HG03135 (cell line): ENCODE data around the gene CLCN2.
A peak's percentile ranks its signal among the peaks of the same experiment; 100 is the strongest.

Source experiments
- ATAC-seq: cut with Tn5 transposase; IDR thresholded peaks from one replicate; pipeline ENCODE4 v1.9.1; 2021; ENCODE audit warnings: mild to moderate bottlenecking, moderate library complexity; ENCODE audit not compliant: unreplicated experiment

Gene CLCN2

DNA sequence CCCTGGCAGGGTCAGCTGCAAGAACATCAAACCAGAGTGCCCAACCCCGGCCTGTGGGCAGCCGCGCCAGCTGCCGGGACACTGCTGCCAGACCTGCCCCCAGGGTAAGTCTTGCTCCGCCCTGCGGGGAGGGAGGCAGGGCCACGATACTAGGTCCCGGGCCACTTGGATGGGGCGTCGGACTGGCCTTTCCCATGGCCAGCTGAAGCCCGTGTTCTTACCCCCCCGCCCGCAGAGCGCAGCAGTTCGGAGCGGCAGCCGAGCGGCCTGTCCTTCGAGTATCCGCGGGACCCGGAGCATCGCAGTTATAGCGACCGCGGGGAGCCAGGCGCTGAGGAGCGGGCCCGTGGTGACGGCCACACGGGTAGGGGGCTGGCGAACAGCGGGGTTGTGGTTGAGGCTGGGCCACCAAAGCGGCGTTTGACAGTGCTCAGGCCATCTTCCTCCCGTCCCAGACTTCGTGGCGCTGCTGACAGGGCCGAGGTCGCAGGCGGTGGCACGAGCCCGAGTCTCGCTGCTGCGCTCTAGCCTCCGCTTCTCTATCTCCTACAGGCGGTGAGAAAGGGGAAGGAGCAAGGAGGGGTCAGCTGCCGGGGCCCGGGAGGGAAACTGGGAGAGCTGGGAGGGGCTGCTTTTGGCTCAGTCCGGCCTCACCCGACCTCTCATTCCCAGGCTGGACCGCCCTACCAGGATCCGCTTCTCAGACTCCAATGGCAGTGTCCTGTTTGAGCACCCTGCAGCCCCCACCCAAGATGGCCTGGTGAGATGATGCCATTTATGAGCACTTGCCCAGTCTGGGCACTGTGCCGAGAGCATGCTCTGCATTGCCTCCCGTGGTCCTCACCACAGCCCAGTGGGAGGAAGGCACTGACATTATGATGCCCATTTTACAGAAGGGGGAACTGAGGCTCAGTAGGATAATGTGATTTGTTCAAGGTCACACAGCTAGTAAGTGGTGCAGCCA, 20.1 kb upstream of the CLCN2 start:
- ATAC-seq = no peak

DNA sequence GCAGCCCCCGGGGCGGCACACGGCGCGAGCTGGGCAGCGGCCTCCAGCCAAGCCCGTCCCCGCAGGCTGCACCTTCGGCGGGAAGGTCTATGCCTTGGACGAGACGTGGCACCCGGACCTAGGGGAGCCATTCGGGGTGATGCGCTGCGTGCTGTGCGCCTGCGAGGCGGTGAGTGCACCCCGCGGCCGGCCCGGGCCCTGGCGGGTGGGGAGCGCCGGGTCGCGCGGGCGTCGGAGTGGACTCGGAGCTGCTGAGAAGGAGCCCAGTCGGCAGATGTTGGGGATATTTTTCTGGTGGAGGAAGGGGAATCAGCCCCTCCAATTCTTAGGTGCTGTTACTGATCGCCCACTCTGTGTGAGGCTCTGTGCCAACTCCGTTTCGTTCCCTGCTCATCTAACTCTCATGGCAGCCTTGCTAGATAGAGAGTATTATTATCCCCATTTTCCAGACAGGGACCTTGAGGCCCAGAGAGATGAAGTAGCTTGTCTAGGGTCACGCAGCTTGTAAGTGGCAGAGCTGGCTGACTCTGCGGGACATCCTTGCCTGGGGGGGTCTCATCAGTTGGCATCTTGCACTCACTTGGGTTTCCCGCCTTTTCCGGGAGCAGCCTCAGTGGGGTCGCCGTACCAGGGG, 19.3 kb upstream of the CLCN2 start:
- ATAC-seq = no peak

DNA sequence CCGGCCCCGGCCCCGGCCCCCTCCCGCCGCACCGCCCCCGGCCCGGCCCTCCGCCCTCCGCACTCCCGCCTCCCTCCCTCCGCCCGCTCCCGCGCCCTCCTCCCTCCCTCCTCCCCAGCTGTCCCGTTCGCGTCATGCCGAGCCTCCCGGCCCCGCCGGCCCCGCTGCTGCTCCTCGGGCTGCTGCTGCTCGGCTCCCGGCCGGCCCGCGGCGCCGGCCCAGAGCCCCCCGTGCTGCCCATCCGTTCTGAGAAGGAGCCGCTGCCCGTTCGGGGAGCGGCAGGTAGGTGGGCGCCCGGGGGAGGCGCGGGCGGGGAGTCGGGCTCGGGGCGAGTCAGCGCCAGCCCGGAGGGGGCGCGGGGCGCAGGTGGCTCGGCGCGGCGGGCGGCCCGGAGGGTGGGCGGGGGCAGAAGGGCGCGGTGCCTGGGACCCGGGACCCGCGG, 18.8 kb upstream of the CLCN2 start:
- ATAC-seq = no peak

DNA sequence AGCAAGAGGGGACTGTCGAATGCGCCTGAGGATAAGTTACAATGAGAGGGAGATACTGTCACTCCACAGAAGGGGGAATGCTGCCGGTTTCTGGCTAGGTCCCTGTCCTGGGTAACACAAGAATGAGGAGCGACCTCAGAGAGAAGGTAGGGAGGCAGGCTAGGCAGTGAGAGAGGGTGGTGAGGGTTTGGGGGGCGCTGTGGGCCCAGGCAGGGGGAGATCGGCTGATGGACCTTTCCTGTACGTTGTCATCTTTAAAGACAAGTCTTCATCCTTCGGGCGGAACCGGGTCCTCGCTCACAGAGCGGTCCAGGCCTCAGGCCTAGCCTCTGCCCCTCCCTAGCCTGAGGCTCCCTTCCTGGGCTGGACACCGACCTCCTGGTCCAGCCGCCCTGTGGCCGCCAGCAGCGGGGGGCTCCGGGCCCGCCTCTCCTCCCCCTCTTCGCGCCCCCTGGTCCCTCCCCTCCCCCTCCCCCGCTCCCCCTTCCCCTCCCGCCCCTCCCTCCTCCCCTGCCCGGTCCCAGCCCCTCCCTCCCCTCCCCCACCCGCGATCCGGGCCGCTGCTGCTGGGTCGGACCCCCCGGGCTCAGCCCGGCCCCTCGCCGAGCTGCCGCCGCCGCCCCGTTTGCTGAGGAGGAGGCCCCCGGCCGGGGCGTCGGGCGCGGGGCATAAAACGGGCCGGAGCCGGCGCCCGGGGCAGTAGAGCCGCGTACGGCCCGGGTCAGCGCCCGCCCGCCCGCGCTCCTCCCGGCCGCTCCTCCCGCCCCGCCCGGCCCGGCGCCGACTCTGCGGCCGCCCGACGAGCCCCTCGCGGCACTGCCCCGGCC, 18.2 kb upstream of the CLCN2 start, which contains the start of gene CHRD:
CHRD (plus strand) TSS at position 697 of the 827 bp plus-strand sequence. CDS start 265 bp downstream, outside the sequence.
- ATAC-seq = no peak

DNA sequence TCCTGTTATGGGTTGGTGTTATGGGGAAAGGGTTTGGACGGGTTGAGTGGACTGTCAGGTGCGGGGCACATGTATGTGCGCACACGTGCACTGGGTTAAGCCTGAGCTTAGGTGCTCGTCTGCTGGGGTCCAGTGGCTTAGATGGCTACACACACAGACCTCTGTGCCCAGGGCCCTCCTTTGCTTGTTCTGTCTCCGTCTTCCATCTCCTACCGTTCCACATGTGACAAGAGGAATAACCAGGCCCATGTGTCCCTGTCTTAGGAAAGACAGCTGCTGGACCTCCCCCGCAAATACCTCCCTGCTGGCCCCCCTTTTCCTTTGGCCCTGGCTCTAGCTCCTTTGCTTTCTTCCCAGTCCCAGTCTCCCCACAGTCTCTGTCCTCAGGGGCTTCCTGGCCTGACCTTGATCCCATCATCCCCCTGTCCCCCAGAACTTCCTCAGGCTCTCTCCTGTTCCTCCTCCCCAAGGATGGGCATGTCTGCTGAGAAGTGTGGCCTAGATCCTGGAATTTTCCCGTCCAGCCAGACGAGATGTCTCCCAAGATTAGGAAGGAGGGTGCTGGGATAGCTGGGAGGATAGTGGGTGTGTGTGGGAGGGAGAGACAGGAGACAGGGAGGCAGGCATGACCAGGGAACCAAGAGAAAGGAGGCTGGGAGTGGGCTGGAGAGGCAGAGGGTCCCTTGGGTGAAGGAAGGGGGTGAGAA, 17.4 kb upstream of the CLCN2 start:
- ATAC-seq = no peak

DNA sequence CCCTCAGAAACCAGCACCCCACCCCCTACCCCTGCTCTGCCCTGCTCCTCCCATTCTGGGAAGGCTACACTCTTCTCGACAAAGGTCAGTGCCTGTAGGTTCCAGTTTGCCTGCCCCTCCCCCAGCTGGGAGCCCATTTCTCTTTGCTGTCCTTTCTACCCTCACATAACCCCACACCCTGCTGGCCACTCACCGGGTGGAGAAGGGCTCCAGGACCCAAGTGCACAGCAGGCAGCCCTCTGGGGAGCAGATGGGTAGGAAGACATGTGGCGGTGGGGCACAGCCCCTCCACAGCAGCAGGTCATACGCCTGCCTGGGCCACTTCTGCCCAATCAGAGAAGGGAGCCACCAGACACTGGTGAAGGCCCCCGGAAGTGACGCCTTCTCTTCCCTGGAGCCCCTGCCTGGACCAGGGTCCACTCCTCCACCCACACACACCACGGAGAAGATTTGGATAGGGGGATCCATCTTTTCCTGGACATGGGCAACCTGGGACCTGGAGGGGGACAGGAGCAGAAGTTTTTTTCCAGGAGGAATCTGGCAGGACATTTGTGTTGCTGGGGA, 16.6 kb upstream of the CLCN2 start, which contains the start of gene THPO:
THPO (minus strand) TSS at position 326 of the 564 bp plus-strand sequence. CDS start 1,948 bp downstream, outside the sequence.
- ATAC-seq = no peak

DNA sequence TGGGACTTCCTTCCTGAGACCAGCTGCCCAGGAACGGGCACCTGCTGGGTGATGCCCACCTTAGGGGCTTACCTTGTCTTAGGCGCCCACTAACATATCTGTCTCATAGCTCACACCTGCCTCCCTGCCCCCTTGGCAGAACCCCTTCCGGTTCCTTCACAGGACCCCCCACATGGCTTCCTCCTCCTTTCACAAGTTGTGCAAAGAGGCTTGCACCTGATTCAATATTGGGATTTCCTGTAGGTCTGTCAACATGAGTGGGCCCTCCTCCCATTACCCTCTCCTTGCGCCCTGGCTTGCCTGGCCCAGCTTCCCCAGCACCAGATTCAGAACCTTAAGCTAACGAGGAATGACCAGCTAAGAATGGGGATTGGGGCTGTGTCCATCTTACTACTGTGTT, 16.0 kb upstream of the CLCN2 start:
- ATAC-seq = no peak

DNA sequence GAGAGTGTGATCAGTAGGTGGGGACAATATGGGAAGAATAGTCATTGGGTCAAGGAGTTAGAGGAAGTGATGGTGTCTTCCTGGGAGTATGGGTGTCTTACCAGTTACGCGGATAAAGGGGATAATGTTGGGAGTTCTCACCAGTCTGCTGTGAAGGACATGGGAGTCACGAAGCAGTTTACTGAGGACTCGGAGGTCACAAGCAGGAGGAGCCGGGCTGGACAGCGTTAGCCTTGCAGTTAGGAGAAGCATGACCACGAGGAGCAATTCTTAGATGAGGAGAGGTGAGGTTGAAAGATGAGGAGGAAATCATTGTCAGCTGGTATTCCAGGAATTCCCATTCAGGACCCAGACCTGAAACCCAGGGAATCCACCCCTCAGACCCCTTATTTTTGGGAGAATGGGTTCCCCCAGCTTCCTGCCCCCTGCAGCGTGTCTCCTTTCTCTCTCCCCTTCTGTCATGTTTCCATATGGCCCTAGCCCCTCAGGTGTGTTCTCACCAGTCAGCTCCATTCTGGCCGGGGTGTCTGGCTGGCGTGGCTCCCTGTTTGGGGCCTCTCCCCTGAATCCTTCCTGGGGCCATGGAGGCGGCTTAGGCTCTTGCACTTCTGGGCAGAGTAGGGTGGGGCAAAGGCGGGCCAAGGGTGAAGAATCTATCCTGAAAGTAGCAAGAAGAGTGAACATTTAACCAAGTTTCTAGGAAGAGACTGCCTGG, 14.5 kb upstream of the CLCN2 start:
- no peak for ATAC-seq

DNA sequence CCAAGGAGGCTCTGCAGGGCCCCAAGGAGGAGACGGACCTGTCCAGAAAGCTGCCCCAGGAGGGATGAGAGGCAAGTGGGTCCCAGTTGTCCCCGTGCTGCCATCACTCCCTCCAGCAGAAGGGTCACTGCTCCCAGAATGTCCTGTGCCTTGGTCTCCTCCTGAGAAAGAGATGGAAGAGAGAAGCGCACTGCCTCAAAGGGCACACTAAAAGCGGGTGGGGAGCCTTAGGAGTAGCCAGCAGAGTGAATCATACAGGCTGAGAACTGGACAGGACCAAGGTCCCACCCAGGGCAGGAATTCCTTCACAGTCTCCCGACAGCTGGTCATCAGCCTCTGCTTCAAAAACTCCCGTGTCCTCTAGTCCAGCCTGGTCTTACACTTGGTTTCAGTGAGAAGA, 12.0 kb upstream of the CLCN2 start:
- no peak for ATAC-seq

DNA sequence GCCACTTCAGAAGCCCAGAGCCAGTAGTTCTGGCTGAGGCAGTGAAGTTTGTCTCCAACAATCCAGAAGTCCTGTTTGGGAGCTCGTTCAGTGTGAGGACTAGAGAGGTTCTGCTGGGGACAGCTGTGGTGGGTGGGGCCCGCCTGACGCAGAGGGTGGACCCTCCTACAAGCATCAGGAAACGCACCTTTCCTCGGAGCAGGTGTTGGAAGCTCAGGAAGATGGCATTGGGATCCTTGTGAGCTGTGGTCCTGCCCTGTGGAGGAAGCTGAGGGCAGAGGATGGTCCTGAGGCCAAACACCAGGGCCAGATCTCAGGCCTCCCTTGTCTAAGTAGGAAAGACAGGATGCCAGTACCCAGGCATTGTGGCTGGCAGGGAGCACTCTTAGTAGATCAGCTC, 11.5 kb upstream of the CLCN2 start:
- no peak for ATAC-seq

DNA sequence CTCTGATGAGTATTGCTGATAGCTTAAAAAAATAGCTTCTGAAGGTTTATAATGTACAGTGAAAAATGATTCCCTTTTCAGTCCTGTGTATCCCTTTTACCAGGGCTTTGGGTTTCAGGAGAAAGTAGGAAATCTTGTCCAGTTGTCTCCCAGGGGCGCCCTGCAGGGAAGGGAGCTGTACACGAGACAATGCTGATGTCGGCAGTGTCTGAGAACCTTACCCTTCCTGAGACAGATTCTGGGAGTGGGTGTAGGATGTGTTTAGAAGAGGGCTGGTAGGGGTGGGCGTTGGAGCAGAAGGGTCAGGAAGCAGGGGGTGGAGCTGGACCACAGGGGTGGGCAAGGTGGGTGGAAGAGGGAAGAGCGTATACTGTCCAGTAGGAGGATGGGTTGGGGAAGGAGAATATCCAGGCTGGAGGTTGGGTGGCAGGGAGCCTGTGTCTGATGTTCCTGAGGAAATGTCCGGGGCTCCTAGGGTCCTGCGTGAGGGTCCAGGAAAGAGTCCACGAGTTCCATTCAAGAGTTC, 11.0 kb upstream of the CLCN2 start:
- ATAC-seq = no peak

DNA sequence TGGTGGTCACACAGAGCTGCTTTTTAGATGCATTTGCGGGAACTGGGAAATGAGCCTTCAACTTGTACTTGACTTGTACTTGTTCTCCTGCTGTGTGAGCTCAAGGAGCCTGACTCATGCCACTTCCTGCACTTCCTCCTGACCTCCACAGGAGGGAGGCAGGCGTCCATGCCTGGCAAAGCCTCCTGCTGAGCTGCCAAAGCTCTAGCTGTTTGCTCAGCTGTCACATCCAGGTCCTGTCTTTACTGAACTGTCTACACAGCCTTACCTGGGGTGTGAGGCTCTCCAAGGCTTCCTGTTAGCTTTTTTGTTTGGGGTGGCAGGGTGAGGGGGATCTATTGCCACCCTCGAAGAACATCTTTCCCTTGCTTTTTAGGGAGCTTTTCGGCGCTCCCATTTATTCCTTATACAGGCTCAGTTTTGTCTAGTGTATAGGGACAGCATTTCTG, 10.2 kb upstream of the CLCN2 start:
- no peak for ATAC-seq

DNA sequence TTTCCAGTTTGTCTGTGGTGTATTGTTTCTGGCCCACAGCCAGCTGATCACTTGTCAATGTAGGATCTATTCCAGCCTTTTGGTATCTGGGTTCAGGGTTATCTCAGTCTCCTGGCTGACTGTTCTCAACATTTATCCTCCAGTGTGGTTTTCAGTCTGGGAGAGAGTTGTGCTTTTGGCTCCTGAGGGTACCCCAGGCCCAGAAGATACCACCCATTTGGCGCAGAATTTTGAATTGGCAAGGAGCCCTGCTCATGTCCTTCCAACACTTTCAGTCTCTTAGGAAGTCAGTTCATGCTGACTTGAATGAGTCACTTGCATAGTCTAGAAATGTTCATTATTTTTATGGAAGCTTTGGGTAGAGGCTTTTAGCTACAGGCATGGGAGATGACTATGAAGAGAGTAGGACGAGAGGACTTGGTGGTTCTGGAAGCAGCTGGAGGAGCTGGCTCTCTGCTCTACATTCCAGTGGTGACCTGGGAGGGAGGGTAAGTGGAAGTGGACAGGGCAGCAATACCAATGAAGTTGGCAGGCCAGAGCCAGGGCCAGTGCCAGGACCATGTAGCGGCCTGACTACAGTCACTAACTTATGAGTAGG, 7.3 kb upstream of the CLCN2 start:
- no peak for ATAC-seq

DNA sequence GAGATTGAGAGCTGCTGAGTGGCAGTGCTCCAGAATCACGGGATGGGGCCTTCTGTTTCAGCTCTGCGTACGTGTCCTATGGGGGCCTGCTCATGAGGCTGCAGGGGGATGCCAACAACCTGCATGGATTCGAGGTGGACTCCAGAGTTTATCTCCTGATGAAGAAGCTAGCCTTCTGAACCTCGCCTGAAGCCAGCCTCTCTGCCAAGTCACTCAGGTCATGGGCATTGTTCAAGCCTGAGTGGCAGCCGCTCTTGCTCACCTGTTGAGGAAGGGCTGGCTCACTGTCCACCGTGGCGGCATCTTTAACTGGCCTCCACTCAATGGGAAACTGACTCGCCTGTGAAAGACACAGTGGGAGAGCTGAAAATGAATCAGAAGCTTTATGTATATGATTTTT, 6.7 kb upstream of the CLCN2 start:
- no peak for ATAC-seq

DNA sequence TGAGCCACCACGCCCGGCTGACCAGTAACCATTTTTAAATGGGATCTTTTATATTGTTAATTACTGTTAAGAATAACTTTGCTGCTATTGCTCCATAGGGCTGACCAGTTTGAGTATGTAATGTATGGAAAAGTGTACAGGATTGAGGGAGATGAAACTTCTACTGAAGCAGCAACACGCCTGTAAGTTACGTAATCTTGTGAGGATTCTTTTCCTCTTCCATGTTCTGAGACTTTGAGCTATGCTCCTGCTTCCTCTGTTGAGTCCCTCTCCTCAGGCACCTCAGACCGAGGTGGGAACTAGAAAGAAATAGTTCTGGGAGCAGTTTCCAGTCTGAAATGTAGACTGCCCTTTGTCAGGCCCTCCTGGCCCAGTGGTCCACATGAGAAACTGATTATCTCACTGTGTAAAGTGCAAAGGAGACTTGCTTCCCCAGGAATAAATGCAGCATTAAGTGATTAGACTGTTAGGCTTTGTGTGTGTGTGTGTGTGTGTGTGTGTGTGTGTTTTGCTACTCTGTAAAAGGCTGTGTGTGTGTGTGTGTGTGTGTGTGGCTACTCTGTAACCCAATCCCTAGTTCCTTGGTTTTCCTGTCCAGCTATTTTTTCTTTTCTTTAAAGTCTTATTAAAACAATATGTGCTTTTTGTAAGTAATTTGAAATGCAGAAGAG, 5.3 kb upstream of the CLCN2 start:
- no peak for ATAC-seq

DNA sequence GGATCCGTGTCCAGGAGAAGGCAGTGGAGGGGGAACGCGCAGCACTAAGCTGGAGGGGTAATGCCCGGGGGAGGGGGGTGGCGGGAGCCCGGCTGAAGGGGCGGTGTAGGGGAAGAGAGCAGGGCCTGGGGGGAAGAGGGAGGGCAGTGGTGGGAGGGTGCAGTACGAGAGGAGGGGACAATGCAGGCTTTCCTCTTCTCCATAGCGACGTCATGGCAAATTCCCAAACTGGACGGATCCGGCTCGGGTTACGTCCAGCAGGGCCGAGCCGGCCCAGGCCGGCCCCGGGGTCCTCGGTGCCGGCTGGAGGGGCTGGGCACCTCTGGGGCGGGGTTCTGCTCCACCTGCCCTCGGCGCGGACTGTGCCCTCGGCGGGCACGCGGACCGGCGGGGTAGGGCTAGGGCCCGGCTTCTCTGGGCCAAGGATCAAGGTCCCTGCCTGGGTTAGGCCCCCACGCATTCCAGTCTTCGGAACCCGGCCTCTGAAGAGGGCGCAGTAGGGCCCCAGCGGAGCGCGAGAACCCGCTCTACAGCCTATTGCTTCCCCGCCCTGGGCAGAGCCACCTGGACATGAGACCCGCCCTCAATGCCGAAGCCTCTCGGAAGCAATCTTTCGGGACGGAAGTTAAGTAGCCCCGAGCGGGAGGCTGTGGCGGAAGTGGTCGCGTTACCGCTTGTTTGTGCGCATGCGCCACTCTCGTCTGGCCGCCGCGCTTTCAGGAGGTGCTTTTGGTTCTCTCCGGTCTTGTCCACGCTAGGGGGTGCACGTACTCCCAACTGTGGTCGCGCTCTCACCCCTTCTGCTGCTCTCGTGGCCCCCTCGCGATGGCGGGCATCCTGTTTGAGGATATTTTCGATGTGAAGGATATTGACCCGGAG, 1.5 kb upstream of the CLCN2 start:
- peak; percentile 88 for ATAC-seq

DNA sequence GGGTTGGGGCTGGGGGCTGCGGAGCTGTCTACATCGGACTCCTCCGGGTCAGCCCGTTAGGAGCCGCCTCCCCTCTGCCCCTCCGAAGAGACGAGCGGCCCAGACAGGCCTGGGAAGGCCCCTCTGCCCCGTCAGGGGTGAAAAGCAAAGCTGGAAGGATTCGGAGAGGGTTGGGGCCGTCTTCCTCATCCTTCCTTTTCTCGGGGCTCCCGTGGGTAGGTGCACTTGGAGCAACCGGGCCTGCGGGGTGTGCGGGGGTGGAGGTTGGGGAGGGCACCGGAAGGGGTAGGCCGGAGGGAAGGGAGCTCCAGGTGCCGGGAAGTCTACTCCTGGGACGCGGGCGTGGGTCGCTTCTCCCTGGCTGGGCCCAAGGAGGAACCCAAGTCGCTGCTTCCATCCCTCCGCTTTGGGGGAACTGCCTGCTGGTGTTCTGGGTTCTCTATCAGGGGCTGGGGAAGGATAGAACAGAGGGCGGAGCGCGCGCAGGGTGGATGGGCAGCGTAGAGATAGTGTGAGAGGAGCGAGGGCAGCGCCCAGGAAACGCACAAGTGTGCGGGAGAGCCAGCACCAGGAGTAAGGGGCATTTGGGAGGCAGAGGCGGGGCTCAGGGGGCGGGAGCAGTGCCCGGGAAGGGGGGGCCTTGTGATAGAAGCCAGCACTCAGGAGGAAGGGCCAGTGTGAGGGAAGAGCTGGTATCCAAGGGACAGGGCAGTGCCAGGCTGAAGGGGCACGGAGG, 695 bp upstream of the CLCN2 start:
- ATAC-seq = no peak
